ENCODE results near the gene ESR2. TPM values are rescaled to one million over a fixed set of nuclear protein-coding genes. Genes with fewer than 3 reads are reported as not detected.
"Not testable (repeated sequence)": the region's sequence is repeated elsewhere in the genome, so short reads cannot be mapped to it uniquely, and the experiment has no call there.

The ESR2 gene
- total RNA-seq, 1 experiment from 2014 or later = 87.8 TPM

- no peaks in the 10 kb centered on the region for H3K36me3 ChIP-seq (ENCODE audit: insufficient read depth, low read length)
- no peak overlapping the region for H3K9ac ChIP-seq (ENCODE audit: low read length)
- H3K4me1 ChIP-seq (ENCODE audit: low read length) = peaks cover 6% of the 10 kb centered on the region; the same call in 1 of the 2 replicates
- H3K9me3 ChIP-seq (ENCODE audit: low read length) = no peaks in the 10 kb centered on the region; the same call in 1 of the 2 replicates
- H3K27ac ChIP-seq (ENCODE audit: low read length) = no peak overlapping the region
- no peak overlapping the region for H3K4me2 ChIP-seq (ENCODE audit: low read depth, low read length, poor library complexity, severe bottlenecking)
- H3K79me2 ChIP-seq (ENCODE audit: low read length) = no peaks in the 10 kb centered on the region
- DNase-seq = no peak
- no peaks in the 10 kb centered on the region for H4K20me1 ChIP-seq (ENCODE audit: insufficient read depth, low read depth, low read length)
- H3K9me2 ChIP-seq (replicated peaks; ENCODE audit: insufficient read depth, low read length) = no peaks in the 10 kb centered on the region; the same call in 1 of the 2 replicates
- H2AFZ ChIP-seq (ENCODE audit: low read length) = no peak overlapping the region
- H3K4me3 ChIP-seq (ENCODE audit: low read length) = no peak overlapping the region
- H3K27me3 ChIP-seq (ENCODE audit: low read length) = 0 out of 2 replicates have a peak, but pooled peaks cover 3% of the 10 kb centered on the region
These were observed 30.3 kb upstream of the ESR2 start for GRCh38 chr14:64324461-64324860.

GRCh38 chr14:64320362-64320761, 26.2 kb upstream of the ESR2 start:
- H3K4me1 ChIP-seq (ENCODE audit: low read length); H2AFZ ChIP-seq (ENCODE audit: low read length); H3K36me3 ChIP-seq (ENCODE audit: insufficient read depth, low read length); H3K9me3 ChIP-seq (ENCODE audit: low read length); H3K4me3 ChIP-seq (ENCODE audit: low read length); H3K9ac ChIP-seq (ENCODE audit: low read length); H3K4me2 ChIP-seq (ENCODE audit: low read depth, low read length, poor library complexity, severe bottlenecking); H3K79me2 ChIP-seq (ENCODE audit: low read length); H3K27ac ChIP-seq (ENCODE audit: low read length); DNase-seq; H4K20me1 ChIP-seq (ENCODE audit: insufficient read depth, low read depth, low read length); H3K27me3 ChIP-seq (ENCODE audit: low read length); H3K9me2 ChIP-seq (replicated peaks; ENCODE audit: insufficient read depth, low read length): not testable (repeated sequence)

- H3K4me3 ChIP-seq (ENCODE audit: low read length); H3K9me3 ChIP-seq (ENCODE audit: low read length); H3K27ac ChIP-seq (ENCODE audit: low read length); H4K20me1 ChIP-seq (ENCODE audit: insufficient read depth, low read depth, low read length); H3K9me2 ChIP-seq (replicated peaks; ENCODE audit: insufficient read depth, low read length); H3K9ac ChIP-seq (ENCODE audit: low read length); H3K4me1 ChIP-seq (ENCODE audit: low read length); H3K4me2 ChIP-seq (ENCODE audit: low read depth, low read length, poor library complexity, severe bottlenecking); H3K36me3 ChIP-seq (ENCODE audit: insufficient read depth, low read length); DNase-seq; H3K79me2 ChIP-seq (ENCODE audit: low read length); H3K27me3 ChIP-seq (ENCODE audit: low read length); H2AFZ ChIP-seq (ENCODE audit: low read length): not testable (repeated sequence)
These were observed 24.5 kb upstream of the ESR2 start for GRCh38 chr14:64318695-64319094.

GRCh38 chr14:64303471-64303917, 9.3 kb upstream of the ESR2 start:
- H3K4me2 ChIP-seq (ENCODE audit: low read depth, low read length, poor library complexity, severe bottlenecking) = no peak overlapping the region
- H3K4me1 ChIP-seq (ENCODE audit: low read length) = no peaks in the 10 kb centered on the region
- H3K9ac ChIP-seq (ENCODE audit: low read length) = no peak overlapping the region
- no peaks in the 10 kb centered on the region for H3K79me2 ChIP-seq (ENCODE audit: low read length)
- DNase-seq = peak; percentile 92
- no peaks in the 10 kb centered on the region for H3K36me3 ChIP-seq (ENCODE audit: insufficient read depth, low read length)
- no peak overlapping the region for H3K4me3 ChIP-seq (ENCODE audit: low read length)
- no peak overlapping the region for H3K27ac ChIP-seq (ENCODE audit: low read length)
- H4K20me1 ChIP-seq (ENCODE audit: insufficient read depth, low read depth, low read length) = no peaks in the 10 kb centered on the region
- no peaks in the 10 kb centered on the region for H3K9me3 ChIP-seq (ENCODE audit: low read length)
- no peaks in the 10 kb centered on the region for H3K27me3 ChIP-seq (ENCODE audit: low read length)
- H2AFZ ChIP-seq (ENCODE audit: low read length) = no peak overlapping the region
- no peaks in the 10 kb centered on the region for H3K9me2 ChIP-seq (replicated peaks; ENCODE audit: insufficient read depth, low read length)

- Histone ChIP-seq H3K27ac (ENCODE audit: low read length) (no peak overlapping the region), H3K9ac (ENCODE audit: low read length) (no peak overlapping the region), H3K36me3 (ENCODE audit: insufficient read depth, low read length) (no peaks in the 10 kb centered on the region), H2AFZ (ENCODE audit: low read length) (no peak overlapping the region), H3K79me2 (ENCODE audit: low read length) (no peaks in the 10 kb centered on the region), H3K27me3 (ENCODE audit: low read length) (no peaks in the 10 kb centered on the region), H3K4me3 (ENCODE audit: low read length) (no peak overlapping the region), H3K4me2 (ENCODE audit: low read depth, low read length, poor library complexity, severe bottlenecking) (no peak overlapping the region), H3K4me1 (ENCODE audit: low read length) (peaks cover 15% of the 10 kb centered on the region), H4K20me1 (ENCODE audit: insufficient read depth, low read depth, low read length) (no peaks in the 10 kb centered on the region), H3K9me2 (replicated peaks; ENCODE audit: insufficient read depth, low read length) (no peaks in the 10 kb centered on the region), H3K9me3 (ENCODE audit: low read length) (no peaks in the 10 kb centered on the region)
- peak; percentile 58 for DNase-seq
These were observed 4.6 kb upstream of the ESR2 start for GRCh38 chr14:64298773-64299172.

- H3K4me2 ChIP-seq (ENCODE audit: low read depth, low read length, poor library complexity, severe bottlenecking) = no peak overlapping the region
- DNase-seq = no peak
- no peaks in the 10 kb centered on the region for H4K20me1 ChIP-seq (ENCODE audit: insufficient read depth, low read depth, low read length)
- H3K79me2 ChIP-seq (ENCODE audit: low read length) = no peaks in the 10 kb centered on the region
- H3K36me3 ChIP-seq (ENCODE audit: insufficient read depth, low read length) = no peaks in the 10 kb centered on the region
- no peak overlapping the region for H3K4me3 ChIP-seq (ENCODE audit: low read length)
- no peak overlapping the region for H3K9ac ChIP-seq (ENCODE audit: low read length)
- no peak overlapping the region for H2AFZ ChIP-seq (ENCODE audit: low read length)
- no peaks in the 10 kb centered on the region for H3K27me3 ChIP-seq (ENCODE audit: low read length)
- no peaks in the 10 kb centered on the region for H3K9me2 ChIP-seq (replicated peaks; ENCODE audit: insufficient read depth, low read length)
- H3K9me3 ChIP-seq (ENCODE audit: low read length) = no peaks in the 10 kb centered on the region
- H3K27ac ChIP-seq (ENCODE audit: low read length) = no peak overlapping the region
- H3K4me1 ChIP-seq (ENCODE audit: low read length) = peaks cover 37% of the 10 kb centered on the region
These were observed 2.4 kb upstream of the ESR2 start for GRCh38 chr14:64296561-64296960.

GRCh38 chr14:64294672-64295413, 672 bp upstream of the ESR2 start:
- Histone ChIP-seq H3K79me2 (ENCODE audit: low read length) (no peaks in the 10 kb centered on the region), H3K9ac (ENCODE audit: low read length) (peak overlapping the region; percentile 67), H3K4me3 (ENCODE audit: low read length) (peak overlapping the region; percentile 68), H3K36me3 (ENCODE audit: insufficient read depth, low read length) (no peaks in the 10 kb centered on the region), H2AFZ (ENCODE audit: low read length) (peak overlapping the region; percentile 66), H4K20me1 (ENCODE audit: insufficient read depth, low read depth, low read length) (no peaks in the 10 kb centered on the region), H3K9me2 (replicated peaks; ENCODE audit: insufficient read depth, low read length) (no peaks in the 10 kb centered on the region), H3K4me1 (ENCODE audit: low read length) (peaks cover 45% of the 10 kb centered on the region), H3K27me3 (ENCODE audit: low read length) (no peaks in the 10 kb centered on the region), H3K4me2 (ENCODE audit: low read depth, low read length, poor library complexity, severe bottlenecking) (peak overlapping the region; percentile 92), H3K27ac (ENCODE audit: low read length) (peak overlapping the region; percentile 29), H3K9me3 (ENCODE audit: low read length) (no peaks in the 10 kb centered on the region)
- DNase-seq = peak; percentile 97

GRCh38 chr14:64292197-64292596, 2.0 kb downstream of the ESR2 start:
- H3K4me3 ChIP-seq (ENCODE audit: low read length) = peak overlapping the region; percentile 68
- H3K79me2 ChIP-seq (ENCODE audit: low read length) = no peaks in the 10 kb centered on the region
- peak overlapping the region; percentile 20; the same call in 1 of the 2 replicates for H3K9ac ChIP-seq (ENCODE audit: low read length)
- H3K27ac ChIP-seq (ENCODE audit: low read length) = no peak overlapping the region
- H2AFZ ChIP-seq (ENCODE audit: low read length) = no peak overlapping the region
- no peaks in the 10 kb centered on the region for H4K20me1 ChIP-seq (ENCODE audit: insufficient read depth, low read depth, low read length)
- H3K4me1 ChIP-seq (ENCODE audit: low read length) = peaks cover 53% of the 10 kb centered on the region
- peak overlapping the region; percentile 92 for H3K4me2 ChIP-seq (ENCODE audit: low read depth, low read length, poor library complexity, severe bottlenecking)
- no peaks in the 10 kb centered on the region for H3K36me3 ChIP-seq (ENCODE audit: insufficient read depth, low read length)
- H3K9me2 ChIP-seq (replicated peaks; ENCODE audit: insufficient read depth, low read length) = no peaks in the 10 kb centered on the region
- DNase-seq = peak; percentile 67
- H3K9me3 ChIP-seq (ENCODE audit: low read length) = no peaks in the 10 kb centered on the region
- H3K27me3 ChIP-seq (ENCODE audit: low read length) = no peaks in the 10 kb centered on the region

Measured in Karpas-422 (cell line).